Smooth muscle cell (in vitro differentiated cells): Measurements from ENCODE around the gene MCOLN2. TPM values are rescaled to one million over a fixed set of nuclear protein-coding genes. Genes with fewer than 3 reads are reported as not detected.

Source experiments
- DNase-seq: peaks from one replicate; lab custom pipeline; 2025; ENCODE audit not compliant: unreplicated experiment; lab: John Stamatoyannopoulos, UW
- H2AFZ ChIP-seq: fragments of 200-600 bp; sonication (generic); 2 replicates; pipeline ENCODE4 v1.6.0; 2016; ENCODE audit warnings: antibody characterized with exemption, low read depth, mild to moderate bottlenecking
- H3F3A ChIP-seq: fragments of 200-600 bp; sonication (generic); 2 replicates; pipeline ENCODE4 v1.6.0; 2017; ENCODE audit warnings: antibody characterized with exemption, low read depth
- H3K27ac ChIP-seq: fragments of 200-600 bp; sonication (generic); 2 replicates; pipeline ENCODE4 v1.5.1; 2016; ENCODE audit warnings: low read depth, mild to moderate bottlenecking
- H3K27me3 ChIP-seq: fragments of 200-600 bp; sonication (generic); 2 replicates; pipeline ENCODE4 v1.6.1; 2016; ENCODE audit warnings: low read depth, mild to moderate bottlenecking
- H3K36me3 ChIP-seq: fragments of 200-600 bp; sonication (generic); 2 replicates; pipeline ENCODE4 v1.5.1; 2016; ENCODE audit warnings: low read depth
- H3K4me1 ChIP-seq: fragments of 200-600 bp; sonication (generic); 2 replicates; pipeline ENCODE4 v1.5.1; 2016; ENCODE audit warnings: low read depth
- H3K4me2 ChIP-seq: fragments of 200-600 bp; sonication (generic); 2 replicates; pipeline ENCODE4 v1.6.0; 2016; ENCODE audit warnings: mild to moderate bottlenecking
- H3K4me3 ChIP-seq: fragments of 200-600 bp; sonication (generic); 2 replicates; pipeline ENCODE4 v1.5.1; 2016; ENCODE audit warnings: mild to moderate bottlenecking
- H3K79me2 ChIP-seq: fragments of 200-600 bp; sonication (generic); 2 replicates; pipeline ENCODE4 v1.6.0; 2016; ENCODE audit warnings: low read depth, mild to moderate bottlenecking
- H3K9ac ChIP-seq: fragments of 200-600 bp; sonication (generic); 2 replicates; pipeline ENCODE4 v1.6.0; 2016; ENCODE audit warnings: low read depth
- H3K9me3 ChIP-seq: fragments of 200-600 bp; sonication (generic); replicated peaks from 2 replicates; pipeline ENCODE4 v1.5.1; 2016; ENCODE audit warnings: low read depth
- H4K20me1 ChIP-seq: fragments of 200-600 bp; sonication (generic); 2 replicates; pipeline ENCODE4 v1.6.0; 2016; ENCODE audit warnings: low read depth
- WGBS: methylation state at CpG from one replicate; pipeline ENCODE4 v1.1.7; 2016; ENCODE audit warnings: low lambda C conversion rate; 5-methylcytosine and 5-hydroxymethylcytosine counted together
- polyA plus RNA-seq: library from polyadenylated mRNA; unstranded; fragments of >200 nt; fragmentation: Nextera tagmentation; extraction: Ambion mirVana; gene quantifications from 2 replicates; pipeline ENCODE4 v1.2.1, GENCODE V29; 2016
- total RNA-seq: library from RNA; depleted of rRNA; stranded (reverse); fragments of >200 nt; gene quantifications from 2 replicates; pipeline ENCODE4 v1.2.3, GENCODE V29; 2014
- TF ChIP-seq, protein P1 (sequence below): fragments of 200-600 bp; sonication (generic); IDR thresholded peaks from 2 replicates; pipeline ENCODE4 v1.5.1; 2017; ENCODE audit warnings: borderline replicate concordance, mild to moderate bottlenecking, antibody characterized with exemption; ENCODE audit not compliant: insufficient read depth, poor library complexity, severe bottlenecking

MCOLN2 gene
- total and polyA plus RNA-seq, 2 experiments from 2014 or later, result not detected

DNA sequence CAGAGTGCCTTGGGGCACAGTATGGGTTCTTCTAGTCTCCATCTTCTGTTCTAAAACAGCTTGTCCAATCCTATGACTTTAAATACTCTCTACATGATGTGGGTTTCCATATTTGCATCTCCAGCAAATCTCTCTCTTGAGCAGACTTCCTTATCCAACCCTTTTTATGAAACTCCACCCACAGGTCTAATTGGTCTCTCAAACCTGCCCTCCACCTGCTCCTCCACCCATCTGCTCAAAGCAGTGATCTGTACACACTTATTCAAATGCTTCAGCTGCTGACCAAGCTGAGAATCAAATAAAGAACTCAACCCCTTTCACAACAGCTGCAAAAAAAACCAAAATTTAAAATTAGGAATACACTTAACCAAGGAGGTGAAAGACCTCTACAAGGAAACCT is 11.5 kb downstream of the MCOLN2 start:
- Histone ChIP-seq H2AFZ (no peak overlapping the region), H3K9me3 (no peaks in the 10 kb centered on the region), H3K27me3 (no peaks in the 10 kb centered on the region), H3K36me3 (no peaks in the 10 kb centered on the region), H3F3A (no peaks in the 10 kb centered on the region), H3K4me2 (no peak overlapping the region), H3K79me2 (no peaks in the 10 kb centered on the region), H3K27ac (no peak overlapping the region), H4K20me1 (no peaks in the 10 kb centered on the region), H3K4me1 (no peaks in the 10 kb centered on the region), H3K9ac (no peak overlapping the region), H3K4me3 (no peak overlapping the region)
- no peak for DNase-seq
- TF ChIP-seq, protein P1, sequence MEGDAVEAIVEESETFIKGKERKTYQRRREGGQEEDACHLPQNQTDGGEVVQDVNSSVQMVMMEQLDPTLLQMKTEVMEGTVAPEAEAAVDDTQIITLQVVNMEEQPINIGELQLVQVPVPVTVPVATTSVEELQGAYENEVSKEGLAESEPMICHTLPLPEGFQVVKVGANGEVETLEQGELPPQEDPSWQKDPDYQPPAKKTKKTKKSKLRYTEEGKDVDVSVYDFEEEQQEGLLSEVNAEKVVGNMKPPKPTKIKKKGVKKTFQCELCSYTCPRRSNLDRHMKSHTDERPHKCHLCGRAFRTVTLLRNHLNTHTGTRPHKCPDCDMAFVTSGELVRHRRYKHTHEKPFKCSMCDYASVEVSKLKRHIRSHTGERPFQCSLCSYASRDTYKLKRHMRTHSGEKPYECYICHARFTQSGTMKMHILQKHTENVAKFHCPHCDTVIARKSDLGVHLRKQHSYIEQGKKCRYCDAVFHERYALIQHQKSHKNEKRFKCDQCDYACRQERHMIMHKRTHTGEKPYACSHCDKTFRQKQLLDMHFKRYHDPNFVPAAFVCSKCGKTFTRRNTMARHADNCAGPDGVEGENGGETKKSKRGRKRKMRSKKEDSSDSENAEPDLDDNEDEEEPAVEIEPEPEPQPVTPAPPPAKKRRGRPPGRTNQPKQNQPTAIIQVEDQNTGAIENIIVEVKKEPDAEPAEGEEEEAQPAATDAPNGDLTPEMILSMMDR, result no peak

DNA sequence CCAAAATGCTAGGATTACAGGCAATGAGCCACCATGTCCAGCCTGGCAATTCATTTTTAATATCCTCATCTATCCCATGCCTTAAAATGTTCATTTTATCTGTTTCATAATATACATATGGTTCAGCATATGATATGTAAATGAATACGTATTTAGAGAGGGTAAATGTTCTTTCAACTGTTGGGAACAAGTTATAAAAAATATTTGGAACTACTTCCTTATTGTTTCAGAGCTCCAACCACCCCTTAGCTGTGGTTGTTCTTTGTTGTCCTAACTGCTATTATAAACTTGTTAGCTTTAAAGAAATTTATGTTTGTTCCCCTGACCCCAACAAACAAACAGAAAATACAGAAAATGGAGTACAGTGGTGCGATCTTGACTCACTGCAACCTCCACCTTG is 14.5 kb downstream of the MCOLN2 start:
- no peak for DNase-seq
- Histone ChIP-seq H3K36me3 (no peaks in the 10 kb centered on the region), H3F3A (no peaks in the 10 kb centered on the region), H3K9me3 (no peaks in the 10 kb centered on the region), H3K9ac (no peak overlapping the region), H3K27ac (no peak overlapping the region), H3K4me3 (no peak overlapping the region), H3K27me3 (no peaks in the 10 kb centered on the region), H3K4me2 (no peak overlapping the region), H3K4me1 (no peaks in the 10 kb centered on the region), H3K79me2 (no peaks in the 10 kb centered on the region), H4K20me1 (no peaks in the 10 kb centered on the region), H2AFZ (no peak overlapping the region)
- WGBS, result 86% methylated on average over 2 of the region's 2 CpGs
- TF ChIP-seq, protein P1, result no peak

DNA sequence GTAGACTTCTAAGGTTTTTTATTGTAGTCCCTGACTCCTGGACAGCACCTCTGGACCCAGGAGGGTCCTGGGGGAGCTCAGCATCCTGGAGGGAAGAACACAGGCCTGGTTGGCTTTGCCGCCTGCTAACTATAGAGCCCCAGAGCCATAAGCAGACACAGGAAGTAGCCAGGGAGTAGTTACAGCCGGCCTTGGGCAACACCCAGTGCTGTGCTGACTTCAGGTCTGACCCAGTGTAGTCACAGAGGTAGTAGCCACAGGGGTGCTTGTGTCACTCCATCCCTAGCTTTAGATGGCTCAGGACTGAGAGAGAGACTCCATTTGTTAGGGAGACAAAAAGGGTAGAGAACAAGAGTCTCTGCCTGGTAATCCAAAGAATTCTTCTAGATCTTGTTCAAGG is 21.9 kb downstream of the MCOLN2 start:
- Histone ChIP-seq H3K36me3 (no peaks in the 10 kb centered on the region), H3K27ac (no peak overlapping the region), H3F3A (no peaks in the 10 kb centered on the region), H3K79me2 (no peaks in the 10 kb centered on the region), H3K9ac (no peak overlapping the region), H3K4me3 (no peak overlapping the region), H3K27me3 (peaks cover 2% of the 10 kb centered on the region), H3K9me3 (no peaks in the 10 kb centered on the region), H2AFZ (no peak overlapping the region), H4K20me1 (no peaks in the 10 kb centered on the region), H3K4me1 (no peaks in the 10 kb centered on the region), H3K4me2 (no peak overlapping the region)
- 69% methylated on average over 2 of the region's 2 CpGs for WGBS
- TF ChIP-seq, protein P1, result no peak
- DNase-seq, result no peak

DNA sequence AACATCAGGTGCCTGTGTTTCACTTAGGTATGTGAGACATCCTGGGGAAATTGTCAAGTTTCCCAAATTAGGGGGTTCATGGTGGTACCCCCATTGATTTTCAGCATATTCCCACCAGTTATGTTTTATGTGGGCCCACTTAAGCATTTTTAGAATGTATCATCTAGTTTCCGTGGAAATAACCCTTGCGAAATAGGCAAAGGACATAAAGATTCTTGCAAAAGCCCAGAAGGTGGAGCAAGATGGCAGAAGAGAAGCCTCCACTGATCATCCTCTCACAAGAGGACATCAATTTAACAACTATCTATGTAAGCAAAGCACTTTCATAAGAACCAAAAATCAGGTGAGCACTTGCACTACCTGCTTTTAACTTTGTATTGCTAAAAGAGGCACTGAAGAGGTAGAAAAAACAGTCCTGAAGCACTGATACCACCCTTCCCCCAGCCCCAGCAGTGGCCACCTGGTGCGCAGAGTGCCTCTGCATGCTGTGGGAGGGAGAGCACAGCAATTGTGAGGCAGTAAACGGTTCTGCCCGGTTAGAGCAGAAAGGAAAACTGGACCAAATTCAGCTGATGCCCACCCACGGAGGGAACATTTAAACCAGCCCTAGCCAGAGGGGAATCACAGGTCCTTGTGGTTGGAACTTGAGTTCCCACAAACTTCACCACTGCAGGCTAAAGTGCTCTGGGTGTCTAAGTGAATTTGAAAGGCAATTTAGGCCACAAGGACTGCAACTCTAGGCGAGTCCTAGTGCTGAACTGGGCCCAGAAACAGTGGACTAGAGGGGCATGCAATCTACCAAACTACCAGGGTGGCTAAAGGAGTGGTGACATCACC is 23.2 kb downstream of the MCOLN2 start:
- no peak overlapping the region for H3K4me3 ChIP-seq
- H3K4me1 ChIP-seq, result no peaks in the 10 kb centered on the region
- no peak overlapping the region for H3K27ac ChIP-seq
- no peak overlapping the region for H3K9ac ChIP-seq
- no peak overlapping the region for H3K4me2 ChIP-seq
- 81% methylated on average over 7 of the region's 7 CpGs for WGBS
- no peaks in the 10 kb centered on the region for H3K36me3 ChIP-seq
- peaks cover 2% of the 10 kb centered on the region for H3K27me3 ChIP-seq
- H3K79me2 ChIP-seq, result no peaks in the 10 kb centered on the region
- H3K9me3 ChIP-seq, result no peaks in the 10 kb centered on the region
- no peak for DNase-seq
- no peak overlapping the region for H2AFZ ChIP-seq
- H3F3A ChIP-seq, result no peaks in the 10 kb centered on the region
- TF ChIP-seq, protein P1, result no peak
- no peaks in the 10 kb centered on the region for H4K20me1 ChIP-seq
